Stimulated activated CD8-positive, alpha-beta memory T cell treated with anti-CD3 and anti-CD28 coated beads, Interleukin-12 subunit alpha, Interleukin-12 subunit beta, amount 100 ng/mL, for 24 hours (primary cell): ENCODE data around the gene SPIRE1.
"Not testable (repeated sequence)": the region's sequence is repeated elsewhere in the genome, so short reads cannot be mapped to it uniquely, and the experiment has no call there.

Source experiments
- DNase-seq: peaks from one replicate; pipeline ENCODE4 v3.0.0-alpha.2; 2020; ENCODE audit errors: extremely low read depth

Gene SPIRE1

DNA sequence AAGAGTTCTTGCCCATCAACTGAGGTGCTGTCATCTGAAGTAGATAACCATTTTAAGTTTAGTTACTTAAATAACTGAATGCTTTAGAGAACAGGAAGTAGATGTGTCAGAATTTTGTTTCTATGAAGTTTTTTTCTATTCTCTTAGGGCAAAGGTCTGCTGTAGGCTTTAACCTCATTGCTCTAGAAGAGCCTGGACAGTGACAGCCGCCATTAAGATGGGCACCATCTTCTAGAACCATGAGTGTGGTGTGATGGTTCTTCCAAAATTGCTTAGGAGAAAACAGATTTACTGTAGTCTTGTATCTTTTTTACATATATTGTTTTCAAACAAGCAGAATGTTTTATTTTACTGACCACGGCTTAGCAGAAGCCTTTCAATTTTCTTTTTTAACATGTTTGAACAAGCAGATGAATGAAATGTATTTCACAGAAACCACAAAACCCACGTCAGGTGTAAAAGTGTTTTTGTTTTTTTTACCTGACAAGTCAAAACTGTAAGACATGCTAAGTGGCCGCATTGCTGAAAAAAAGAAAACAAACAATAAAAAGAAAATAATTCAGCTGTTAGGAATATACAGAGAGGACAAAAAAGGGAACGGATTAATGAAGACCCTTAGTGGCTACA, 172.3 kb downstream of the SPIRE1 start:
- no peak for DNase-seq

DNA sequence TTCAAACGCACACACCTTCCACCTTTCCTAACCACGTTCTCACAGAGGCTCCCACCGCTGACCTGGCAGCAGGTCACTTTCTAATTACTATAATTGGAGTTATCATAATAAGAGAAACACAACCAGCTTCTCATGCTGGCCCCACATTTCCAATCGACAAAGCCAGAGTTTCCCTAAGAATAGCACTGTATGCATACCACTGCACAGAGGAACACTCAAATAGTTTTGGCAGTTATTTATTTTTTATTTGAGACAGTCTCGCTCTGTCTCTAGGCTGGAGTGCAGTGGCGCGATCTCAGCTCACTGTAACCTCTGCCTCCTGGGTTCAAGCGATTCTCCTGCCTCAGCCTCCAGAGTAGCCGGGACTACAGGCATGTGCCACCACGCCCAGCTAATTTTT, 176.0 kb downstream of the SPIRE1 start:
- not testable (repeated sequence) for DNase-seq

DNA sequence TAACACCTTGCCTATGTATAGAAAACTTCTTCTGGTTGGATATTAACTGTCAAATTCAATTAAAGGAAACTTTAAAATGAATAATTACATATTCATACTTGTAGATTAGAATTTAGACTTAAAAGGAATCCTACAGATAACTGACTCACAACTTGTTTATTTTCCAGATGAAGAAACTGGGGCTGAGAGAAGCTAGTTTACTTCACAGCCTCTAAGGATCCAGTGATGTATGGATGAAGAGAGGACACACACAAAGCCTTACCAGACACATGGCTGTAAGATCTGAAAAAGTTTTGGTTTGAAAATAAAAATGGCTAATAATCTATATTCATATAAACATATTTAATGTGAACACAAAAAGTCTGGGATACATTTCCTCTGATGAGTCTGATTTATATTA, 177.9 kb downstream of the SPIRE1 start:
- DNase-seq: no peak

DNA sequence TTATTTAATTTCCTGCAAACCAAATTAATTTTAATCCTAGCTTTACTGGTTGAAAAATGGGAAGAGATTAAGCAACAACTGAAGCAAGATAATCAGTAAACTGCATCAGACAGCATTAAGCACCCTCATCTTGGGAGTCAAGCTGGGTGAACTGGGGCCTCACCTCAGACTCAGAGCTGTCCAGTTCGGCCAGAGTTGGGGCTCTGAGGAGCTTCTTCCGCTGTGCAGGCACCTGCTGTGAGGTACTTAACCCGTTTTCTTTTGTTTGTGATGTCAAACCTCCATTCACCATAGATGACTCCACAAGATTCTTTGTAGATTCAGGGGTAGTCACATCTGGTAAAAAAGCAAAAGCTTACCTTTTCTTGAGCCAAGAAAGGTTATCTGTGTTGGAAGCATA, 178.4 kb downstream of the SPIRE1 start:
- DNase-seq: no peak

DNA sequence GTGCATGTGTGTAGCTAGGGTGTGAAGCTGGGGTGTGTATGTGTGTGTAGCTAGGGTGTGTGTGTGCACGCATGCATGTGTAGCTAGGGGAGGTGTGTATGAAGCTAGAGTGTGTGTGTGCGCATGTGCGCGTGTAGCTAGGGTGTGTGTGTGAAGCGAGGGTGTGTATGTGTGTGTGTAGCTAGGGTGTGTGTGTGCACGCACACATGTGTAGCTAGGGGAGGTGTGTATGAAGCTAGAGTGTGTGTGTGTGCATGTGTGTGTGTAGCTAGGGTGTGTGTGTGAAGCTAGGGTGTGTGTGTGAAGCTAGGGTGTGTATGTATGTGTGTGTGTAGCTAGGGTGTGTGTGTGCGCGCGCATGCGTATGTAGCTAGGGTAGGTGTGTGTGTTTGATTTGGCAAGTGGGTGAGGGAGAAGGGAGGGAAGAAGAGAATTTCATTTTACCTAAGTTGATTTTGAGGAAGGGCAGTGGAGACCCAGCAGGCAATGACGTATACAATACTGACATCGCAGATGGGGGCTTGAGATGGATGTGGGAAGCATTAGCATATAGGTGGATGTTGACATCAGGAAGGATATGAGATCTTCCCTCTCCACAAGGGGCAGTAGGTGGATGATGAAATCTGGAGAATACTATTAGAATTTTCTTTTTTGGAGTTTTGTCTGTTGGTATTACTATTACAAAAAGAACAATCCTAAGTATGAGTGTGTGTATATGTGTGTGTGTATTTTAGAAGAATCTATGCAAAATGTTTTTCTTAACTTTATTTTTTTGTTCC, 179.4 kb downstream of the SPIRE1 start:
- DNase-seq: no peak

DNA sequence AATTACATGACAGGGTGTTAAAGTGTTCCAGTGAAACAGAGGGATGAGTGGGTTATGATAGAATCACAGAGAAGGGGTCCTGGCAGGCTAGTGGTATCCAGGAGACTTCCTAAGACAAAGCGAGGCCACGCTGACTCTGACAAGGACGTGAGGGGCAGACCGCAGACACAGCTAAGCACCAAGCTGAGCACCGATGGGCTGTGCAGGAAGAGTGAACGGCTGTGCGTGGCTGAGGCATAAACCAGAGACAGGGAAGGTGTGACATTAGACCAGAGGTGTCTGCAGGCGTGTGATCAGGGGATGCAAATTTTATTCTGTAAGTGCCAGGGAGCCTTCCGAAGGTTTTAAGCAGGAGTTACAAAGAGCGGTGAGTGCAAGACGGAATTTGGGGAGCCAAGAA, 180.3 kb downstream of the SPIRE1 start:
- no peak for DNase-seq

DNA sequence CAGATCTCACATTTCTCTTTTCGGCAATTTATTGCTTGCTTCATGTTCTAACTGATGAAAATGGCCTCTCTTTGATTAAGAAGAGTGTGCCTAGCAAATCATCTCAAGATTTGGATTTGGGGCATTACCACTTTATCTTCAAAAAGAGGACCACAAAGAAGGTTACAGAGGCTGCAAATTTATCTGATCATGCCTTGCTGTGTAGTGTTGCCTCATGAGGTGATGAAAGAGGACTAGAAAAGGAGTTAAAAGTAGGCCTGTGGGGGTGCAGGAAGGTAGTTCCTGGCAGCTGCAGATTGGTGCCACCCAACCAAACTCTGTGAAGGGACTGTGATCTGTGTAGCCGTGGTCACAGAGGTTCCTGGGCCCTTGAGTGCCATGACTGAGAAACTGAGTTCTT, 181.0 kb downstream of the SPIRE1 start:
- no peak for DNase-seq

DNA sequence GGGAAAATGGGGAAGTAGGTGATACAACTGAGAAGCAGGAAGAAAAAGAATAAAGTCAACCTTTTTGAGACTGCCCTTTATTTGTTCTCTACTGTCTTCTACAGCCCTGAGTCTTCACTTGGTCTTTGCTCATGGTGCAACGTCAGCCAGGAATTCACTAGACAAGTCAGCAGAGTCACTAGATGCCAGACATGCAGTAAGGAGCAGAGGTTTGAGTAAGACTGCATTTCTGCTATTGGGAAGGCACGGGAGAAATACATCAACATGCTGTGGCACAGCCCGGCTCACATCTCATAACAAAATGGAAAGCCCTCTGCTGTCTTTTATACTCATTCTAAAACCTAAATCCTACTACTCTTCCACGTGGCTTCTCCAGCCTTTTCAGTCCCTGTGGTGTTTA, 183.0 kb downstream of the SPIRE1 start:
- DNase-seq: no peak

DNA sequence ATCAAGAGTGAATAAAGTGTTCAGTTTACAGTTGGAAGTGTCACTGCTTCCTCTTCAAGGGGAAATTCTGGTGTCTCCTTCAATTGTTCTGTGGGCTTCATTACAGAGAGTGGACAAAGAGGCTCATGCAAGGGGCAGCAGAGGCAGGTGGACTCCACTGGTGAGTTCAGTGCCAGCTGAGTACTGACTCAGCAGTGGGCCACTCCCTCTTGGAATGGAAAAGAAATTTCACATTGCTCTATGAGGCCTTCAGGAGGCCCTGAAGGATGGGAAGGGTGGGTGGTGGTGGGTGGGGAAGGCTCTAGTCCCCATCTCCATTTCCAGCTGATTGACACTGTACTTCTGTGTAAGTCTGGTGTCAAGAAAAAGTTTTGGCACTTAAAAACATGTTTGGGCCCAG, 183.8 kb downstream of the SPIRE1 start:
- DNase-seq: no peak

DNA sequence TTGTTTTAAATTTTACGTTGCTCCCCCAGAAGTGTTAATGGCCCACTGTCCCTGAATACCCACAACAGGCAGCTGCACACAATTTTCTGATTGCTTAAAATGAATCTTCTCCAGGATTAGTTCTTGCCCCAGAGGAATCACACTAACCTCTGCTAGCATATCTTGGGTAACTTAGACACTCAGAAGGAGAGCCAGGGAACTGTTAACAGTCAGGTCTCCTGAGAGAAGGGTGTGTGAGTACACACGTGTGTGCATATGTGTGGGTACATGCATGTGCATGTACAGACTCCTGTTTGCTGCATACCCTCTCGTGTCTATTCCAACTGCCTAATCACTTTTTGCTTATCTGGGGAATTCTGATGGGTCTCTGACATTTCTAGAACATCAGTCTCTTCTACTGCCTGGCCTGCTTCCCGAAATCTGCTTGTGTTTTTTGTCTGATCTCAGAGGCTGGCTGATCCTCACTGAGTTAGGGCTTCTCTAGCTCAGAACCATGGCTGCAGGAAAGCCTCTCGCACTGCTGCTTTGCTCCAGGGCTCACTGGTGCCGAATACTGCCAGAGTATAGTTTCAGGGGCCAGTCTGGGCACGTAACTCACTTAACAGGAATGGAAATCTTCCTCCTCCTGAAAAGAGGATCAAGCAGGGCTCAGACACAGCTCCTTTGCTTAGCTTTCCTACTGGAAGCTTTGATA, 187.4 kb downstream of the SPIRE1 start:
- DNase-seq: no peak

DNA sequence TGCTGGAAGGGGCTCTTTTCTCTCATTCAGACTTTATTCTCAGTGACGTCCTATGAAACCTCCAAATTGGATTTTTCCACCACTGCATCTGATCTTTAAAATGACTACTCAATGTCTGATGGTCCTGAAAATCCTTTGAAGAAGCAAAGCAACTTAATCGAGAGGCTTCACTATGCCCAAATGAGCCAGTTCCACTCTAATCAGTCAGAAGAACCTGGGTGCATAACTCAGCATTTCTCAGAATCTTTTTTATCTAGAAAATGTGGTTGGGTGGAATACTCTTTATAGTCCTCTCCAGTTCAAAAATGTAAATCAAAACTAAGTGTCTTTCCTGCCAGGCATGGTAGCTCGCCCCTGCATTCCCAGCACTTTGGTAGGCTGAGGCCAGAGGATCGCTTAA, 189.5 kb downstream of the SPIRE1 start:
- DNase-seq: no peak

DNA sequence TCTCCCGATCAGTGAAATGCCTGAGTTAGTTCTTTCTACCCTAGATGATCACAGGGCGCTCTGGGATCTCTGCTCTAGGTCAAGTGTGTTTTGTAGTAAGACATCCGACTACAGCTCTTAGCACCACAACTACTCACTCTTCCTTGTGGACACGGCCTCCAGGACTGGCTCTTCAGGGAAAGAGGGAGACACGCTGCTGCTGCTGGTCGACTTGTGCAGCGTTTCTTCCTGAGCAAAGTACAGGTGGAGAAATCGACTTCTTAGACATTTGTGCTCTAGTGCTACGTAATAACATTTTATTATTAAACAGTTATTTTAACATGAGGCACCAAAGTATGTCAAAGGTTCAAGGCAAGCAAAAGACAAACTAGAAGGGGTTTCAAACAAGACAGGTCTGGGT, 193.2 kb downstream of the SPIRE1 start:
- DNase-seq: no peak

DNA sequence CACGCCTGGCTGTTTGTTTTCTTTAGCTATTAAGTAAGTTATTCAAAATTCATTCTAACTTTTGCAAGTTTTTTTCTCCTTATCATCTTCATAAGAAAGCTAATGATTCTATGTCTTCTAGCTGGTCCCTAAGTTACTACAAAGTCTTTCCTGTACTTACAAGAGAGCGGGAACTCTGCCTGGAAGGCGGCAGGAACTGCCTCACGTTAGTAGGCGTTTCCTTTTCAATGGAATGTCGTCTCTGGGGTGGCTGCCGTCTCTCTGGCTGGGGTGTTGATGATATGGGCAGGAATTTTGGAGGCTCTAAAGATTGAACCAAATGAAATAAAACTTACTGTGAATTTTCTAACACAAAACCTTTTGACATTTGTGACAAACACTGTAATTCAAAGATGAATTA, 194.7 kb downstream of the SPIRE1 start:
- DNase-seq: no peak

DNA sequence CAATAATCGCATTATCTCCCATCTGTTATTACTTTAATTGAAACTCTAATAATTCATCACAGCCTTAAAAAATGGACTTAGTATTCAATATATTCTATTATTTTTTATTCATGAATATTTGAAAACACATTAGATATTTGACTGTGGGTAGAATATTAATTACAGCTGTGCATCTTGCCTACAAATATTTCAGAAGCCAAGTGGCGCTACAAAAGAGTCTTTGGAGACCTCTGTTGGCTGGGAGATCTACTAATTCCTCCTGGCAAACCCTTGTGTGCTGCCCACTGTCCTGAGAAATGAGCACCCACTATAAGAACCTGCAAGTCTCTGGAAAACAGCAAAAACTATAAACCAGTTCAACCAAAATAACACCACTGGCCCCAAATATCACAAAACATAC, 195.7 kb downstream of the SPIRE1 start:
- DNase-seq: no peak

DNA sequence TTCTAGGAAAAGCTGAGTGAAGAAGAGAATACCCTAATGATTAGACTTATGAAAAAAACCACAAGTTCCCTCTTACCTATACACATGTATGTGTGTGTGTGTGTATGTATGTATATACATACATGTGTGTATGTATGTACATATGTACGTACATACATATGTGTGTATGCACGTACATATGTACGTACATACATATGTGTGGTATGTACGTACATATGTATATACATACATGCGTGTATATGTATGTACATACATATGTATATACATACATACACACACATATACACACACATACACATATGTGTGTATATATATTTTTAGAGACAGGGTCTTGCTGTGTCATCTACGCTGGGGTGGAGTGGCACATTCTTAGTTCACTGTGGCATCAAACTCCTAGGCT, 196.6 kb downstream of the SPIRE1 start:
- DNase-seq: no peak

DNA sequence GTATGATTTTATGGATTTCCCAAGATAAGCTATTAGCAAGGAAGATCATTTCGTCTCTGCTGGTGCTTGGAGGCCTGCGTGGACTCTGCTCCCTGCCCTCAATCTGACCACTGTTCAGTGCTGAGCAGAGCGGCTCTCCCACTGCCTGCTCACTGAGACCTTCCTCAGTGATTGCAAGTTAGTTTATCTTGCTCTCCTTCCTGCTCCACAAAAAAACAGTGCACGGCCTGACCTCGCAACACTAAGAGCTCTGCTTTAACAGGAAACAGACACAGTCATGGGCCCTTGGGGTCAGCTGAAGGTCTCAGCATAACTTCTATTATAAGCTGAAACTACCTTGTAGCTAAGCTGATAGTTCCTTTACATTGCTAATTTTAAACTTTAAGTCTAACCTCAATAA, 197.0 kb downstream of the SPIRE1 start:
- DNase-seq: no peak

DNA sequence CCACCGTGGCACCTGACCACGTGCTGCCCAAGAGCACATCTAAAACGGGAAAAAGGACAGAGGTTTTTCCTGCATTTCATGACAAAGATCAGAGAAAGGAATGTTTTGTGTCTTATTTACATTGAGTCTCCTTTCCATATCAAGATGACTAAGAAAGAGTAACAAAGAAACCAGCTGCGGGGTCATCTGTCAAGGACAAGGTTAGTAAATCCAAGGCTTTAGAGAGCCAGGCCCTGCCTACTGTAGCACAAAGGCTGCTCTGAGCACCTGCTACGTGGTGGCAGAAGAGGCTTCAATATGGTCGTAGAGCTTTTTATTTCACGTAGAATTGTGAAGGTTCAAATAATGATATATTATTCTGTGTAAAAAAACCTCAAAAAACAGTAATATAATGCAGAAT, 199.1 kb downstream of the SPIRE1 start:
- no peak for DNase-seq

DNA sequence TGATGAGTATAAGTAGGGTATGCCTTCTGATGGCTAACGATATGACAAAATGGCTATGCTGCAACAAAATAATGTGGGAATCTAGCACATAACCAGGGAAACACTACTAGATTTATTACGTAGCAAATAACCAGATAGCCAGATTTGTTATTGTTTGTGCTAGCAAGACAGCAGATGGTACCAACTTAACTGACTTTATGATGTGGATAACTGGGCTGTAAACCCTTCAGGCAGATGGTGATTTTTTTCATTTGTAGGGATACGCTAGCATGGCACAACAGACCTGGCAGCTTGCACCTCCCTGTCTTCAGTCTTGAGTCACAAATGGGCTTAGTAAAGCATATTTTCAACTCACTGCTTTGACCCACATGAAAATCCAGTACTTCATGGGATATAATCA, 201.5 kb downstream of the SPIRE1 start:
- DNase-seq: no peak

DNA sequence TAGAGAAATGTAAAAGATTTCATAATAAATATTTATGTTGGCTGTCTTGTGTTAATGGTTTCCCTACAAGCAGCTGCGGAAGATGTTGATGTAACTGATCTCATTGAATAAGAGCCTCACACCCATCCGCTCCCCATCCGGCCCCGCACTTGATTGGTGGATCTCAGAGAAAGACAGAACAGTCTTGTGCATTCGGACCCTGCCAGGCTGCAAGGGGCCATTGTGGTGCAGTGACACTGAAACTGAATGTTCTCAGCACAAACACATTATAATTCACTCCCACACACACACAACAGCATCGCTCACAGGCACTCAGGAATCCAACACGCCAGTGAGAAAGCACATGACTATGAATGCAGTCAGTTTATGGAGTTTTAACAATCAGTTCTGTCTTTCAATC, 202.4 kb downstream of the SPIRE1 start:
- no peak for DNase-seq

DNA sequence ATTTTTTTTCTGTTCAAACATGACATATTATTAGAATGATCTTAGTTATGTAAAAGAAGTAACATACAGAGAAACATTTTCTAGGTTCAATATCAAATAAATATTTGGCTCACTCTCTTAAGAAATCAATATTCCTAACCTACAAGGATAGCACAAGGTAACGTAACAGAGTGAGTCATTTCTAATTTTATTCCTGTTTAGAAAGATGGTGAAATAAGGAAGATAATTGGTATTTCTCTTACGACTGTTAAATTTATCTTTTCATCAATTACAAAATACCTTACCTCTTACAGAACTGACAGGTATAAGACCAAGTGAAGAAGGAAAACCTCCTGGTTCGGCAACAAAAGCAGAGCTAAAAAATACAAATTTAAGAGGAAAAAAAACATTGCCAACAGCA, 205.1 kb downstream of the SPIRE1 start:
- no peak for DNase-seq

DNA sequence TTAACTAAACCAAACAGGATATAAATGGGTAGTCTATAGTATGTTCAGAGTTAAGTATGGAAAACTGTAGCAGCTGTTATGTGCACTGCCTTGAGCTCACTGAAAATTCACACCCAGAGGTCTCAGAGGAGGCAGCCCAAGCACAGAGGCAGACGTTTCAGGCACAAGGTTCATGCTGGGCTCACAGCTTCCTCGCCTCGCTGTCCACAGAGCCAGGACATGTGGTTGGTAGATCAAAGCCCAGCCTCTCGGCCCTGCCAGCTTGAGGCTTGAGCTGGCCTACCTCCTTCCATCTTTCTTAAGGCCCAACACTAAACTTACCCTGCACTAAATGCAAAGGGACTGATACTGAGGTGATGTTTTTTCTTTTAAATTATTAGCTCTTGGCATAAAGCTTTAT, 206.5 kb downstream of the SPIRE1 start:
- DNase-seq: no peak

DNA sequence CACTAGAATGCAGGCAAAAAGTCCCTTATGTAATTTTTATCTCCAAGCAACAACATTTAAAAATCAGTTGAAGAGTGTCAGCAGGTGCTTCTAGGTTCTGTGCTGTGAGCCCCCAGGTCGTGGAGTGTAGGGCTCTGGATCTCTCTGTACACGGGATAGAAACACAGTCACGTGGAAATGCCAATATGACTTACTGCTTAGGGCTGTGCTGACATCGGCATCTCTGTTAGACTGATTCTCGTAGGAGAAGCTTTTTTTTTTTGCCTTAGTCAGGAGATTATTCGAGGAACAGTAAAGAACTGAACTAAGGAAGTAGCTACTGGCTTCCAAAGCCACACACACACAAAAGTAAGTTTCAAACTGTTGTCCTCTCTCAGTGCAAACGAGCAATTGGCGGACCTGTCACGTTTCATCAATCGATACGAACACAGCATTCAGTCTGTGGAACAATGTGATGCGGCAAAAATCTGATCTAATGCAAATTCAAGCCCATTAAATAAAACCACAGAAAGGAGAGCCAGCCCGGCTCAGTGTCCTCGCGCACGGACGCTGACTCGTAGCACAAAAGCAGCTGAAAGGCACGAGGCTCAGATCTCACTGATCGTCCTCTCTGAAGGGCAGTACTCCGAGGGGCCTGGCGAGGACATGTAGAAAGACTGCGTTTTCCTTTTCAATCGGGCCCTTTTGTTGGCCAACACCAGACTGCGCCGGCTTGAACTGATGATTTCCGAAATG, 208.7 kb downstream of the SPIRE1 start:
- DNase-seq: no peak

DNA sequence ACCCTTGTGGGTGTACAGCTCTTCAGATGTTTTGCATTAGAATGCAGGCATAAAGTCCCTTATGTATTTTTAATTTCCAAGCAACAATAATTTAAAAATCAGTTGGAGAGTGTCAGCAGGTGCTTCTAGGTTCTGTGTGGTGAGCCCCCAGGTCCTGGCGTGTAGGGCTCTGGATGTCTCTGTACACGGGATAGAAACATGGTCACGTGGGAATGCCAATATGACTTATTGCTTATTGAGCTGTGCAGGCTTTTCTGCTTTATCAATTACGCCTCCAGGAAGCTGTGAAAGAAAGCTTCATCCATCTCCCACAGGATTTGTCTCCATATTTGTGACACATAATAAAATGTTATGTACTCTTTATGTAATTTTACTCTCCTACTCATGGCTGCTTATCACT, 212.4 kb downstream of the SPIRE1 start:
- no peak for DNase-seq
